KMS-11 (cell line): Measurements from ENCODE around the gene AHRR.
"Not testable (repeated sequence)": the region's sequence is repeated elsewhere in the genome, so short reads cannot be mapped to it uniquely, and the experiment has no call there.

Experiments
- H2AFZ ChIP-seq: fragments of 200-600 bp; sonication (generic); 2 replicates; pipeline ENCODE4 v1.6.1; 2016; ENCODE audit warnings: antibody characterized with exemption, mixed run types, low read depth
- H3K27ac ChIP-seq: fragments of 200-600 bp; sonication (generic); 2 replicates; pipeline ENCODE4 v1.6.1; 2016; ENCODE audit warnings: mild to moderate bottlenecking, mixed run types
- H3K27me3 ChIP-seq: fragments of 200-600 bp; sonication (generic); 2 replicates; pipeline ENCODE4 v1.6.1; 2017; ENCODE audit warnings: mild to moderate bottlenecking, low read depth, mixed run types, moderate library complexity; ENCODE audit not compliant: insufficient read depth
- H3K36me3 ChIP-seq: fragments of 200-600 bp; sonication (generic); 2 replicates; pipeline ENCODE4 v1.6.1; 2017; ENCODE audit warnings: mild to moderate bottlenecking, mixed run types; ENCODE audit not compliant: insufficient read depth
- H3K4me1 ChIP-seq: fragments of 200-600 bp; sonication (generic); 2 replicates; pipeline ENCODE4 v1.6.1; 2016; ENCODE audit warnings: mild to moderate bottlenecking, low read depth, mixed run types; ENCODE audit not compliant: poor library complexity, severe bottlenecking
- H3K4me2 ChIP-seq: fragments of 200-600 bp; sonication (generic); 2 replicates; pipeline ENCODE4 v1.7.0; 2016; ENCODE audit warnings: mild to moderate bottlenecking, mixed run types
- H3K4me3 ChIP-seq: fragments of 200-600 bp; sonication (generic); IDR thresholded peaks from 2 replicates; pipeline ENCODE4 v1.6.1; 2017; ENCODE audit warnings: low read depth, low read length, mixed read lengths; ENCODE audit not compliant: insufficient read depth
- H3K79me2 ChIP-seq: fragments of 200-600 bp; sonication (generic); 2 replicates; pipeline ENCODE4 v1.6.1; 2016; ENCODE audit warnings: low read depth, mixed run types; ENCODE audit not compliant: insufficient read depth
- H3K9ac ChIP-seq: fragments of 200-600 bp; sonication (generic); 2 replicates; pipeline ENCODE4 v1.6.1; 2016; ENCODE audit warnings: mild to moderate bottlenecking, mixed run types
- H4K20me1 ChIP-seq: fragments of 200-600 bp; sonication (generic); 2 replicates; pipeline ENCODE4 v1.6.1; 2016; ENCODE audit warnings: mild to moderate bottlenecking, mixed run types; ENCODE audit not compliant: insufficient read depth
- TF ChIP-seq, protein P1 (sequence below): fragments of 200-600 bp; sonication (generic); conservative IDR thresholded peaks from 2 replicates; pipeline ENCODE4 v1.6.1; 2017; ENCODE audit warnings: low read depth, mild to moderate bottlenecking, antibody characterized with exemption, low read length, moderate library complexity, mixed read lengths

AHRR gene

GRCh38 chr5:321230-321725 lies at the start of gene AHRR:
AHRR (plus strand) TSS chr5:321714; CDS start chr5:343903, 22,189 bp downstream.
- Histone ChIP-seq H3K4me1 (no peaks in the 10 kb centered on the region), H2AFZ (peak within 1 kb of the TSS; percentile 97), H3K27ac (no peak within 1 kb of the TSS), H3K4me2 (peak within 1 kb of the TSS; percentile 97), H3K4me3 (no peak within 1 kb of the TSS), H3K79me2 (no peaks in the 10 kb centered on the region), H3K36me3 (no peaks in the 10 kb centered on the region), H3K27me3 (peaks cover 19% of the 10 kb centered on the region), H4K20me1 (no peaks in the 10 kb centered on the region), H3K9ac (peak within 1 kb of the TSS; percentile 42; the same call in 1 of the 2 replicates)
- TF ChIP-seq, protein P1, sequence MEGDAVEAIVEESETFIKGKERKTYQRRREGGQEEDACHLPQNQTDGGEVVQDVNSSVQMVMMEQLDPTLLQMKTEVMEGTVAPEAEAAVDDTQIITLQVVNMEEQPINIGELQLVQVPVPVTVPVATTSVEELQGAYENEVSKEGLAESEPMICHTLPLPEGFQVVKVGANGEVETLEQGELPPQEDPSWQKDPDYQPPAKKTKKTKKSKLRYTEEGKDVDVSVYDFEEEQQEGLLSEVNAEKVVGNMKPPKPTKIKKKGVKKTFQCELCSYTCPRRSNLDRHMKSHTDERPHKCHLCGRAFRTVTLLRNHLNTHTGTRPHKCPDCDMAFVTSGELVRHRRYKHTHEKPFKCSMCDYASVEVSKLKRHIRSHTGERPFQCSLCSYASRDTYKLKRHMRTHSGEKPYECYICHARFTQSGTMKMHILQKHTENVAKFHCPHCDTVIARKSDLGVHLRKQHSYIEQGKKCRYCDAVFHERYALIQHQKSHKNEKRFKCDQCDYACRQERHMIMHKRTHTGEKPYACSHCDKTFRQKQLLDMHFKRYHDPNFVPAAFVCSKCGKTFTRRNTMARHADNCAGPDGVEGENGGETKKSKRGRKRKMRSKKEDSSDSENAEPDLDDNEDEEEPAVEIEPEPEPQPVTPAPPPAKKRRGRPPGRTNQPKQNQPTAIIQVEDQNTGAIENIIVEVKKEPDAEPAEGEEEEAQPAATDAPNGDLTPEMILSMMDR: peak; percentile 40; the same call in 1 of the 2 replicates

GRCh38 chr5:271828-272167 lies 49.7 kb upstream of the AHRR start:
- Histone ChIP-seq H2AFZ (peak overlapping the region; percentile 25; the same call in 1 of the 2 replicates), H3K9ac (peak overlapping the region; percentile 80), H3K4me2 (peak overlapping the region; percentile 14; the same call in 1 of the 2 replicates), H3K27ac (peak overlapping the region; percentile 50), H3K79me2 (peaks cover 42% of the 10 kb centered on the region), H3K4me1 (peaks cover 27% of the 10 kb centered on the region)
- H3K4me3 ChIP-seq, H3K36me3 ChIP-seq, H4K20me1 ChIP-seq, H3K27me3 ChIP-seq: not testable (repeated sequence)

- peak overlapping the region; percentile 97; the same call in 1 of the 2 replicates for H3K4me2 ChIP-seq
Measured at GRCh38 chr5:273091-273490, 48.4 kb upstream of the AHRR start.

DNA sequence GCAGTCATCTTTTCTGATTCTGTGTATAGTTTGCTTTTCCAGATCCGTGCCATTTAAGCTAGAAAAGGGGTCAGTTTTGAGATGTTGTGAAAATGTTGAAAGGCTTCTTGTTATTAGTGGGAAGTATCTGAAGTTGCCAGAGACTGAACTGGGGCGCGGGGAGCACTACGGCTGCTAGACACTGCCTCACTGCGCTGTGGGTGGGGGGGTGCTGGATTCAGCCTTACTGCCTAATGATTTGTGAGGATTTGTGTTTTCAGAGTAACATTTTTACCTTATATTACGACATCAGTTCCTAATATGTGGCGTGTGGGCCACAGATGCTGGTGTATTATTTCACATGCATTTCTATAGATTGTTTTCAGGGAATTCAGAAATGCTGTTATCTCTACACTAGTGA lies 48.0 kb upstream of the AHRR start:
- H3K4me3 ChIP-seq, H2AFZ ChIP-seq, H3K36me3 ChIP-seq, H3K27me3 ChIP-seq, H3K27ac ChIP-seq, H3K9ac ChIP-seq, H4K20me1 ChIP-seq: not testable (repeated sequence)
- H3K79me2 ChIP-seq: peaks cover 51% of the 10 kb centered on the region
- peaks cover 27% of the 10 kb centered on the region for H3K4me1 ChIP-seq
- peak overlapping the region; percentile 97; the same call in 1 of the 2 replicates for H3K4me2 ChIP-seq

More at GRCh38 chr5:273091-273490, 48.4 kb upstream of the AHRR start:
- H3K27ac ChIP-seq, H3K4me3 ChIP-seq, H2AFZ ChIP-seq, H4K20me1 ChIP-seq, H3K9ac ChIP-seq, H3K36me3 ChIP-seq, H3K27me3 ChIP-seq: not testable (repeated sequence)
- peaks cover 51% of the 10 kb centered on the region for H3K79me2 ChIP-seq
- peaks cover 27% of the 10 kb centered on the region for H3K4me1 ChIP-seq

GRCh38 chr5:274346-274745 lies 47.2 kb upstream of the AHRR start:
- H4K20me1 ChIP-seq, H3K4me2 ChIP-seq, H3K27me3 ChIP-seq, H3K36me3 ChIP-seq, H2AFZ ChIP-seq, H3K4me3 ChIP-seq, H3K27ac ChIP-seq, H3K9ac ChIP-seq: not testable (repeated sequence)
- Histone ChIP-seq H3K4me1 (peaks cover 27% of the 10 kb centered on the region), H3K79me2 (peaks cover 56% of the 10 kb centered on the region)

GRCh38 chr5:278646-279045 lies 42.9 kb upstream of the AHRR start:
- Histone ChIP-seq H3K9ac (no peak overlapping the region), H2AFZ (no peak overlapping the region), H3K79me2 (peaks cover 68% of the 10 kb centered on the region), H4K20me1 (no peaks in the 10 kb centered on the region), H3K4me3 (no peak overlapping the region), H3K4me2 (no peak overlapping the region), H3K27ac (no peak overlapping the region), H3K4me1 (peaks cover 9% of the 10 kb centered on the region), H3K36me3 (peaks cover 6% of the 10 kb centered on the region; the same call in 1 of the 2 replicates), H3K27me3 (no peaks in the 10 kb centered on the region)
- TF ChIP-seq, protein P1: no peak

DNA sequence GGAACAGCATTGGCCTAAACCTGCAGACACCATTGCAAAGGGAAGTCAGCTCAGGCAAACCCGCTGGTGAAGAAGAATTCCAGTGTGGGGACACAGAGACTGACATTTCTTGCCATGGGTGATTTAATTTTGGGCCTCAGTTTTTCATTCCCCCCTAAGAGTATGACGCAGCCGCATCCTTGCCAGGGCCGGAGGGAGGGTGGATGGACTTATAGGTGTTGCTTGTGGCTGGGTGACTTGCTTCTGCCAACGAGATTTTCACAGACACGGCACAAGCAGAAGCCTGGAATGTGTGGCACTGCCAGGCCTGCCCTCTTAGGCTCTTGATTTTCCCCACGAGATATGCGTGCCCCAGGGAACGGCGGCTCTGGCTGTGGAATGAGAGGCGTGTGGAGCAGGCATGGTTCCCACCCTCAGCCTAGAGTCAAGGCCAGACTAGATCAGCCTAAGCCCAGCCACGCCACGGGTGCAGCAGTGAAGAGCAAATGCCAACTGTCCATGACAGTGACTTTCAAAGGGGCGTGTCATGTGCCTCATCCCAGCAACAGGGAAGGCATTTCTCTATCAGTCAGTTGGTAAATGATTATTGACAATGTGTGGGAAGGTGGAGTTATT lies 42.4 kb upstream of the AHRR start:
- not testable (repeated sequence) for H3K4me2 ChIP-seq, H3K36me3 ChIP-seq, H4K20me1 ChIP-seq, H3K27ac ChIP-seq, H3K9ac ChIP-seq, H3K4me3 ChIP-seq, H3K4me1 ChIP-seq, H3K27me3 ChIP-seq, H2AFZ ChIP-seq
- H3K79me2 ChIP-seq: peaks cover 68% of the 10 kb centered on the region
